HepG2 (cell line): ENCODE data around the gene CD248. TPM values are rescaled to one million over a fixed set of nuclear protein-coding genes. Genes with fewer than 3 reads are reported as not detected.

Experiments used
- ASH2L ChIP-seq: fragments of 300-600, 200-600 bp; sonication (generic); IDR thresholded peaks from 2 replicates; pipeline ENCODE4 v1.7.0; 2017; ENCODE audit warnings: low read depth, mild to moderate bottlenecking, moderate library complexity, mixed read lengths, low read length; ENCODE audit not compliant: insufficient read length
- BCL3 ChIP-seq: sonication (generic); formaldehyde crosslinking; IDR thresholded peaks from 2 replicates; pipeline ENCODE4 v1.5.1; 2020; ENCODE audit warnings: mild to moderate bottlenecking, missing genetic modification reagents, moderate library complexity
- CBX5 ChIP-seq: sonication (generic); formaldehyde crosslinking; IDR thresholded peaks from 2 replicates; pipeline ENCODE4 v1.4.0; 2020; ENCODE audit warnings: missing genetic modification reagents, borderline replicate concordance
- CCDC6 ChIP-seq: sonication (generic); formaldehyde crosslinking; IDR thresholded peaks from 2 replicates; pipeline ENCODE4 v1.8.1; 2022; ENCODE audit warnings: mild to moderate bottlenecking, missing genetic modification reagents, moderate library complexity
- DBP ChIP-seq: sonication (generic); formaldehyde crosslinking; IDR thresholded peaks from 2 replicates; pipeline ENCODE4 v1.4.0; 2020; ENCODE audit warnings: missing genetic modification reagents; ENCODE audit errors: not compliant biosample characterization
- E2F1 ChIP-seq: sonication (generic); formaldehyde crosslinking; IDR thresholded peaks from 2 replicates; pipeline ENCODE4 v1.5.0; 2020; ENCODE audit warnings: missing genetic modification reagents
- ETV5 ChIP-seq: IDR thresholded peaks from 2 replicates; pipeline ENCODE4 v1.6.1; 2018; ENCODE audit warnings: missing biosample characterization, missing genetic modification reagents, inconsistent platforms, borderline replicate concordance
- FOXJ3 ChIP-seq: sonication (generic); formaldehyde crosslinking; IDR thresholded peaks from 2 replicates; pipeline ENCODE4 v1.4.0; 2020; ENCODE audit warnings: missing genetic modification reagents, mild to moderate bottlenecking, borderline replicate concordance
- HNF1B ChIP-seq: sonication (generic); formaldehyde crosslinking; IDR thresholded peaks from 2 replicates; pipeline ENCODE4 v1.5.1; 2020; ENCODE audit warnings: mild to moderate bottlenecking, moderate library complexity, missing genetic modification reagents
- IRF1 ChIP-seq: sonication (generic); formaldehyde crosslinking; IDR thresholded peaks from 2 replicates; pipeline ENCODE4 v1.4.0; 2020; ENCODE audit warnings: low read depth, mild to moderate bottlenecking, missing genetic modification reagents
- PHF8 ChIP-seq: sonication (generic); formaldehyde crosslinking; IDR thresholded peaks from 2 replicates; pipeline ENCODE4 v1.5.0; 2020; ENCODE audit warnings: missing genetic modification reagents
- RARG ChIP-seq: sonication (generic); formaldehyde crosslinking; IDR thresholded peaks from 2 replicates; pipeline ENCODE4 v1.4.0; 2020; ENCODE audit warnings: low read depth, mild to moderate bottlenecking, missing genetic modification reagents
- SNAI1 ChIP-seq: sonication (generic); formaldehyde crosslinking; IDR thresholded peaks from 2 replicates; pipeline ENCODE4 v1.5.0; 2020; ENCODE audit warnings: mild to moderate bottlenecking, missing genetic modification reagents, borderline replicate concordance
- SP5 ChIP-seq: IDR thresholded peaks from 2 replicates; pipeline ENCODE4 v1.6.1; 2016; ENCODE audit warnings: low read depth, borderline replicate concordance
- TOE1 ChIP-seq: sonication (generic); formaldehyde crosslinking; IDR thresholded peaks from 2 replicates; pipeline ENCODE4 v1.4.0; 2020; ENCODE audit warnings: mild to moderate bottlenecking, missing genetic modification reagents
- ZBTB34 ChIP-seq: sonication (generic); formaldehyde crosslinking; IDR thresholded peaks from 2 replicates; pipeline ENCODE4 v1.8.0; 2022; ENCODE audit warnings: mild to moderate bottlenecking, missing genetic modification reagents
- ZFP90 ChIP-seq: sonication (generic); formaldehyde crosslinking; IDR thresholded peaks from 2 replicates; pipeline ENCODE4 v1.8.0; 2022; ENCODE audit warnings: missing genetic modification reagents, mild to moderate bottlenecking, inconsistent platforms, borderline replicate concordance
- ZNF484 ChIP-seq: sonication (generic); formaldehyde crosslinking; IDR thresholded peaks from 2 replicates; pipeline ENCODE4 v1.5.1; 2020; ENCODE audit warnings: mild to moderate bottlenecking, low read depth, missing genetic modification reagents, borderline replicate concordance
- ZNF644 ChIP-seq: IDR thresholded peaks from 2 replicates; pipeline ENCODE4 v1.6.1; 2016; ENCODE audit warnings: low read depth
- ZNF740 ChIP-seq: sonication (generic); formaldehyde crosslinking; IDR thresholded peaks from 2 replicates; pipeline ENCODE4 v1.4.0; 2020; ENCODE audit warnings: missing genetic modification reagents
- ZNF780A ChIP-seq: sonication (generic); formaldehyde crosslinking; IDR thresholded peaks from 2 replicates; pipeline ENCODE4 v1.8.0; 2022; ENCODE audit warnings: mild to moderate bottlenecking, missing genetic modification reagents, moderate library complexity
- polyA plus RNA-seq, 8 experiments: library from polyadenylated mRNA; depleted of rRNA in 3 of 8; stranded (reverse) in 7 of 8; unstranded in 1 of 8; fragments of >200 nt; fragmentation: Illumina TruSeq in 4 of 8; extraction: Trizol in 4 of 8; gene quantifications; 2 replicates each; pipeline versions ENCODE4 v1.2.1 to v1.2.3, GENCODE V29; 2011 to 2016; ENCODE audit warnings: low read depth in 4 of 8, missing spikeins in 1 of 8, mixed read lengths in 1 of 8; ENCODE audit not compliant: insufficient read depth in 1 of 8
- total RNA-seq, 5 experiments: library from RNA; depleted of rRNA; stranded (reverse); fragments of >200 nt; fragmentation: Illumina TruSeq; extraction: Trizol; gene quantifications; 2 replicates each; pipeline ENCODE4 v1.2.3, GENCODE V29; 2016; ENCODE audit warnings: low read depth in 1 of 5

The CD248 gene
- total and polyA plus RNA-seq, 2 of the 13 experiments (the other 11 are each of a cell fraction or from before 2014, with no cell fraction given): 0.25 to 0.35 TPM

- TF ChIP-seq IRF1 (CRISPR knock-in tag): 0 out of 2 replicates have a peak, but pooled peaks have one; percentile 76
- peak; percentile 39; the same call in 1 of the 2 replicates for TF ChIP-seq E2F1 (CRISPR knock-in tag)
- no peak for TF ChIP-seq ZNF740 (CRISPR knock-in tag)
- no peak for TF ChIP-seq DBP (CRISPR knock-in tag)
- peak; percentile 90 for TF ChIP-seq PHF8 (CRISPR knock-in tag)
- TF ChIP-seq FOXJ3 (CRISPR knock-in tag): no peak
- no peak for TF ChIP-seq ZNF644 (CRISPR knock-in tag)
- peak; percentile 45 for TF ChIP-seq ZFP90 (CRISPR knock-in tag)
- peak; percentile 93 for TF ChIP-seq ASH2L
- TF ChIP-seq ZNF484: no peak
- TF ChIP-seq SNAI1 (CRISPR knock-in tag): no peak
- peak; percentile 74; the same call in 1 of the 2 replicates for TF ChIP-seq HNF1B
- no peak for TF ChIP-seq CCDC6 (CRISPR knock-in tag)
- TF ChIP-seq CBX5 (CRISPR knock-in tag): peak; percentile 53; the same call in 1 of the 2 replicates
- TF ChIP-seq BCL3 (CRISPR knock-in tag): no peak
- no peak; the same call in 1 of the 2 replicates for TF ChIP-seq ZNF780A (CRISPR knock-in tag)
- 0 out of 2 replicates have a peak, but pooled peaks have one; percentile 48 for TF ChIP-seq ZBTB34 (CRISPR knock-in tag)
- TF ChIP-seq ETV5 (CRISPR knock-in tag): peak; percentile 51; the same call in 1 of the 2 replicates
- TF ChIP-seq TOE1 (CRISPR knock-in tag): no peak
- TF ChIP-seq SP5: no peak
- no peak for TF ChIP-seq RARG (CRISPR knock-in tag)
Measured at GRCh38 chr11:66344550-66345315, 27.9 kb upstream of the CD248 start, which contains the start of gene BRMS1 (continued).
